HepG2 (cell line): ENCODE data around the gene SLFN14.

Experiments
- BCLAF1 ChIP-seq: fragments of 450-650 bp; IDR thresholded peaks from 2 replicates; pipeline ENCODE4 v1.6.1; 2017; ENCODE audit warnings: mild to moderate bottlenecking
- CTCF ChIP-seq: sonication (generic); formaldehyde crosslinking; IDR thresholded peaks from 2 replicates; pipeline ENCODE4 v1.5.0; 2020; ENCODE audit warnings: mild to moderate bottlenecking, missing genetic modification reagents, moderate library complexity
- EP300 ChIP-seq, 3 experiments: sonication (generic) in 1 of 3; formaldehyde crosslinking in 1 of 3; IDR thresholded peaks; 2 replicates each; pipeline versions ENCODE4 v1.5.1 to v1.6.1; 2011 to 2020; ENCODE audit warnings: low read depth in 2 of 3, low read length in 2 of 3, borderline replicate concordance in 1 of 3, improper control_type of control experiment in 1 of 3, mild to moderate bottlenecking in 1 of 3, missing genetic modification reagents in 1 of 3, moderate library complexity in 1 of 3
- GATAD2A ChIP-seq: IDR thresholded peaks from 2 replicates; pipeline ENCODE4 v1.6.1; 2016
- MTA1 ChIP-seq: sonication (generic); formaldehyde crosslinking; IDR thresholded peaks from 2 replicates; pipeline ENCODE4 v1.4.0; 2020; ENCODE audit warnings: missing genetic modification reagents, mild to moderate bottlenecking, borderline replicate concordance
- NFYB ChIP-seq: sonication (generic); formaldehyde crosslinking; IDR thresholded peaks from 2 replicates; pipeline ENCODE4 v1.4.0; 2020; ENCODE audit warnings: missing genetic modification reagents
- REST ChIP-seq, 2 experiments: IDR thresholded peaks; 2 replicates each; pipeline ENCODE4 v1.6.1; 2011 to 2012; ENCODE audit warnings: low read length in 2 of 2, borderline replicate concordance in 1 of 2, low read depth in 1 of 2, mild to moderate bottlenecking in 1 of 2, moderate library complexity in 1 of 2
- SRSF9 ChIP-seq: fragments of 200-400 bp; formaldehyde crosslinking; IDR thresholded peaks from 2 replicates; pipeline ENCODE4 v1.6.1; 2018; ENCODE audit warnings: borderline replicate concordance, mild to moderate bottlenecking, low read depth, low read length; ENCODE audit not compliant: insufficient read depth, poor library complexity, severe bottlenecking
- ZBTB37 ChIP-seq: sonication (generic); formaldehyde crosslinking; IDR thresholded peaks from 2 replicates; pipeline ENCODE4 v1.4.0; 2020; ENCODE audit warnings: mild to moderate bottlenecking, missing genetic modification reagents
- ZNF264 ChIP-seq: sonication (generic); formaldehyde crosslinking; IDR thresholded peaks from 2 replicates; pipeline ENCODE4 v1.4.0; 2020; ENCODE audit warnings: missing genetic modification reagents

DNA sequence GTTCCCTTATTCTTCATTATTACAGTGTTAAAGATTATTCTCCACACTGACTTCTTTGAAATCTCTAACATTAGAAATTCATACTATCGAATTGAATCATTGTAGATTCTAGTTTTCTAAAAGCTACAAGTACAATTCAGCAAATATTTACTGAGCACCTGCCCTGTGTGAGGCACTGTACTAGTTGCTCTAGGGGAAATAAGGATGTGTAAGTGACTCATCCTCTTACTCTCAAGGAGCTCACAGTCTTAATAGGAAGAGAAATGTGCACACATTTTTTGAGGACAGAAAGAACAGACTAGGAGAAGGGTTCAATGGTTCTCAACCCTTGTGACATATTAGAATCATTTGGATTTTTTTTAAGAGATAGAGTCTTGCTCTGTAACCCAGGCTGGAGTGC is 15.5 kb downstream of the SLFN14 start:
- TF ChIP-seq ZBTB37 (CRISPR knock-in tag) (no peak), GATAD2A (CRISPR knock-in tag) (no peak), CTCF (no peak), NFYB (CRISPR knock-in tag) (no peak), MTA1 (CRISPR knock-in tag) (no peak), ZNF264 (no peak), SRSF9 (no peak), EP300 (IDR thresholded peaks at IDR 0.05; ENCODE audit: low read depth in 2 of 2, low read length in 2 of 2) (no peak), EP300 (CRISPR knock-in tag; IDR thresholded peaks at IDR 0.05; ENCODE audit: borderline replicate concordance) (no peak), BCLAF1 (no peak), REST (IDR thresholded peaks at IDR 0.05; ENCODE audit: borderline replicate concordance in 1 of 2, low read depth in 1 of 2, low read length in 2 of 2) (no peak)
